NCI-H748 (cell line): Measurements from ENCODE around the gene HS3ST4.
"Not testable (repeated sequence)": the region's sequence is repeated elsewhere in the genome, so short reads cannot be mapped to it uniquely, and the experiment has no call there.

Experiments used
- DNase-seq: peaks from one replicate; lab custom pipeline; 2025; ENCODE audit not compliant: unreplicated experiment; lab: John Stamatoyannopoulos, UW

The HS3ST4 gene

GRCh38 chr16:25730396-25730795, 38.6 kb downstream of the HS3ST4 start:
- no peak for DNase-seq

GRCh38 chr16:25734430-25735385, 42.9 kb downstream of the HS3ST4 start:
- no peak for DNase-seq

DNA sequence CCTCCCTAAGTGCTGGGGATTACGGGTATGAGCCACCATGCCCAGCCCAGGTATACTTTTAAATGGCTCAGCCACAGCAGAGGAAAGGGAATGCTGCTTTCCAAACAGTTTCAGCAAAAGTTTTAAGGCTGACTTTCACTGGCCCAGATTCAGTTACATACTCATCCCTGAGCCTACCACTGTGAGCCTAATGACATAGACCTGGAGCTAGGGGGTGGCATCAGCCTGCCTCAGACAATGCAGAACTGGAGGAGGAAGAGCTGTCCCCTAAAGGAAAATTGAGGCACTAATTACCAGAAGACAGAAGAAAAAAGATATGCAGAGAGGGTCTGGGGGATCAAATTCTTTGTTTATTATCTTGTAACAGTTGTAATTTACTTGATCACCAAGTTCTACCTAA, 43.9 kb downstream of the HS3ST4 start:
- DNase-seq: no peak

GRCh38 chr16:25747160-25747758, 55.5 kb downstream of the HS3ST4 start:
- no peak for DNase-seq

GRCh38 chr16:25748092-25748654, 56.4 kb downstream of the HS3ST4 start:
- no peak for DNase-seq

GRCh38 chr16:25750488-25751216, 58.9 kb downstream of the HS3ST4 start:
- DNase-seq: no peak

DNA sequence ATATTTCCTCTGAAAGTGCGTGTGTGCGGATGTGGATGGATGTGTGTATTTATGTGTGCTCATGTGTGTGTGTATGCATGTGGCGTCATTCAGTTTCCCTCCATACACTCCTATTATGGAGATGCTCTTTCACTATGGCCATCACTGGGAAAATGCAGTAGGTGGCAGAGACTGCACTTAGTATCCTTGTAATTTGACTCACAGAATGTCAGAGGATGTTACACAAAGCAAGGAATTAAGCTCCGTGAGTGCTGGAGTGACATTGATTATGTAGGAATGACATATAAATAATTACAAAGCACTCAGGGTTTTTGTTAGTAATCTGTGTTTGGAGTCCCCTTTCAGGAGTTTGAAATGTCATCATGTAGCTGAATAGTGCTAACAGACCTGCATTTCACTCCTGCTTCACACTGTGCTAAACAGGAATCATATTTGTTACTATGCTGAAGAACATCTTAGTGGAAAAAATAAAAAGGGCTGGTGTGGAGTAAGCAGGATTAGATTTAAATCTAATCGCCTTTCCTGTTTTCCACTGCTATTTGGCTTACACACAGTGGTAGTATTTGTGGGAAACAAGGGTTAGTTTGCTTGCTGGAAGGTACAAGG, 59.6 kb downstream of the HS3ST4 start:
- DNase-seq: no peak

GRCh38 chr16:25764466-25764865, 72.7 kb downstream of the HS3ST4 start:
- no peak for DNase-seq

DNA sequence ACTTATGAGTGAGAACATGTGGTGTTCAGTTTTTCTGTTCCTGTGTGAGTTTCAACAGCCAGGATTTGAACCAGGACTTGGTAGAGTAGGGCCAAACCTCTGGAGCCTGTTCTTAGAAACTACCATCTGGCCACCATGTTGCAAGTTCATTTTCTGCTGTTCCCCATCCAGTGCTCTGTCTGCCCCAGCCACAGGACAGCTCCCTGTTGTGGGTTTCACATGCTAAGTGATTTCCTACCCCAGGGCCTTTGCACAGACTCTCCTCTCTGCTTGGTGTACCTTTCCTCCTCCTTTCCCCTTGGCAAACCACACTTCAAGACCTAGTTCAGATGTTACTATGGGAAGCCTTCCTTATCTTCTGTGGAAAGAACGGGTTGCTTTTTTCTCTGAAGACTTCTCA, 79.5 kb downstream of the HS3ST4 start:
- DNase-seq: no peak

DNA sequence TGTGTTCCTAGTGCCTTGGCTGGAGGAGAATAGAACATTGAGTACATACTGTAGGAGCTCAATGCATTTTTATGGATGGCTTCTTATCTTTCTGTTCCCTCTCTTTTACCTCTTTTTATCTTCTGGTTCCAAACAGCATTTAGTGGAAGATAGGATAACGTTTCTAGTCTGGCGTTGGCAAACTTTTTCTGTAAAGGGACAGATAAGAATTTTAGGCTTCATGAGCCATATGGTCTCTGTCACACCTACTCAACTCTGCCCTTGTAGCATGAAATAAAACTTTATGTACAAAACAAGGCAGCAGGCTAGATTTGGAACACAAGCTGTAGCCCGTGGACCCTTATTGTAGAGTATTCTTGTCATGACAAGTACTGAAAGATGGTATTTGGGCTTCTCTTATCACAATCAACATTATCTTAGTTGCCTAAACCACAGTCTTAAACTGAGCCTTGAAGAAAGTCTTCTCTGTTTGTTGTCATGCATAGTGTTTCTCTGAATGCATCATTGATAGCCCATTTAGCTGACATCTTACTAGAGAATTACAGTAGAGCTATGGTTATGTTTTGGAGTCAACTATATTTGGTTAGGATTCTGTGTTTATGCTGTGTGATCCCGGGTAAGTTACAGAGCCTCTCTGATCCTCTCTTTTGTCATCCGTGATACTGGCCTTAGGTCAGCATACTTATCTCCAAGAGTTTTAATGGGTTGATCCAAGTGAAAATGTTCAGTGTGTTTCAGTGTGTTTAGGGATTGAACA, 80.2 kb downstream of the HS3ST4 start:
- no peak for DNase-seq

DNA sequence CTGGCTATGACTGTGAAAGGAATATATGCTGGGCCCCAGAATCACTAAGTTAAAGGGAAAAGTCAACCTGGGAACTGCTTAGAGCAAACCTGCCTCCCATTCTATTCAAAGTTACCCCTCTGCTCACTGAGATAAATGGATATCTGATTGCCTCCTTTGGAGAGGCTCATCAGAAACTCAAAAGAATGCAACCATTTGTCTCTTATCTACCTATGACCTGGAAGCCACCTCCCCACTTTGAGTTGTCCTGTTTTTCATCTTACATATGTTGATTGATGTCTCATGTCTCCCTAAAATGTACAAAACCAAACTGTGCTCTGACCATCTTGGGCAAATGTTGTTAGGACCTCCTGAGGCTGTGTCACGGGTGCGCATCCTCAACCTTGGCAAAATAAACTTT, 84.5 kb downstream of the HS3ST4 start:
- not testable (repeated sequence) for DNase-seq

- no peak for DNase-seq
Observed at GRCh38 chr16:25783226-25783625, 91.5 kb downstream of the HS3ST4 start.

DNA sequence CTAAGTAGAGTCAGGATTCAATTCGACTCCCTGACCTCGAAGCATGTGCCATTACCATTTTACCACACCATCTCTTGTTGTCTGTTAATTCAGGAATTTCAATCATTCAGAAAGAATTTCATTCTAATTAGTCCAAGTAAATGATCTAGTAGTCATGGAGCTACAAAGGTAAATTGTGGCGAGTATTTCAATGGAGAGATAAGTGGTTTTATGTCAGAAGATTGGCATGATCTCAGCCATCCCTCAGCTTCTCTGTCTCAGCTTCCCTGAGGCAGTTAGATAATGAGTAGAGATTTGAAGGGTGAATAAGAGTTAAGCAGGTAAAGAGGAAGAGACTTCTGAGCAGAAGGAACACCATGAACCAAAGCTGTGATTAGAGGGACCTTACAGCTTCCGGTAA, 93.6 kb downstream of the HS3ST4 start:
- DNase-seq: no peak

DNA sequence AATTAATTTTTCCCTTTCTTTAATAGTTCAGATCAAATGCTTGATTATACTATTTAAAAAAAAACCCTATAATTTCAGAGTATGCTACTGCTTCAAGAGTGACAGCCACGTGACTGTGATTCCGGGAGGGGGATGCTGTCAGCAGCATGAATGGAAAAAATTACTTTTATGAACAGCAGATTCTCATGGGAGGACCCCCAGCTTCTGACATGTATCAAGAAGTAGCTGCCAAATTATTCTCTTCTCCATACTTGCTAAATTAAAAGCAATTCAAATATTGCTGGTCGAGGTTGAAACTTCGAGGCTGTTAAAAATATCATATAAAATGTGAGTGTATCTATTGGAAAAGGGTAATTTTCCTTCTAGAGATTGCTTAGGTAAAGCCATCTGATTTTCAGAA, 95.0 kb downstream of the HS3ST4 start:
- DNase-seq: no peak

- DNase-seq: no peak
Observed at GRCh38 chr16:25788637-25789036, 96.9 kb downstream of the HS3ST4 start.

- DNase-seq: no peak
Observed at GRCh38 chr16:25796239-25796638, 104.5 kb downstream of the HS3ST4 start.

DNA sequence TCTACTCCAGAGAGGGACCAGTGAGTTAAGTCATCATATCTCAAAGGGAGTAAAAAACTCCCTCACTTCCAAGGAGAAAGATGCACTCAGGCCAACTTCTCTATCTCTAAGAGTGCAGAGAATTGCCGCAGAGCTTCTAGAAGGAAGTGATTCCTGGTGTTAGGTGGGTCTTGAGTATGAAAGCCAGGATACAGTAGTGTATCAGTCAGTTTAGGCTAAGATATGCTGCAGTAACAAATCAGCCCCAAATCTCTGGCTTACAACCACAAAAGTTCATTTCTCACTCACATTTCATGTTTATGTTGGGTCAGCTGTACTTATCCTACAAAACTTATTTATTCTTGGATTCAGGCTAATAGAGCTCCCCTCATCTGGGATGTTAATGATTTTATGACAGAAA, 106.3 kb downstream of the HS3ST4 start:
- DNase-seq: no peak

- DNase-seq: no peak
Observed at GRCh38 chr16:25799816-25800215, 108.1 kb downstream of the HS3ST4 start.

GRCh38 chr16:25812215-25812614, 120.5 kb downstream of the HS3ST4 start:
- peak; percentile 46 for DNase-seq

GRCh38 chr16:25817295-25817694, 125.5 kb downstream of the HS3ST4 start:
- no peak for DNase-seq
